Prostate gland (tissue), 2 donors: ENCODE measurements around the gene VRK3.

Experiments
- CTCF ChIP-seq, 4 experiments: fragments of 200-600 bp in 2 of 4; fragments of 450-650 bp in 2 of 4; sonication (generic) in 2 of 4; IDR thresholded peaks; 1 replicate in 3 of 4; 2 replicates in 1 of 4; pipeline ENCODE4 v1.5.1; 2016 to 2019; ENCODE audit warnings: antibody characterized with exemption in 4 of 4, mild to moderate bottlenecking in 2 of 4, moderate library complexity in 2 of 4
- POLR2A ChIP-seq: fragments of 450-650 bp; IDR thresholded peaks from one replicate; pipeline ENCODE4 v1.6.1; 2016; ENCODE audit warnings: antibody characterized with exemption, mild to moderate bottlenecking
- POLR2AphosphoS5 ChIP-seq: sonication (generic); formaldehyde crosslinking; IDR thresholded peaks from one replicate; pipeline ENCODE4 v1.6.1; 2017; ENCODE audit warnings: antibody characterized with exemption

- TF ChIP-seq POLR2A (no peak), POLR2AphosphoS5 (no peak), CTCF (IDR thresholded peaks at IDR 0.05) (no peak)
Observed at GRCh38 chr19:49981603-49982593, 43.3 kb downstream of the VRK3 start.
